Measurements from ENCODE around the gene TIRAP.

DNA sequence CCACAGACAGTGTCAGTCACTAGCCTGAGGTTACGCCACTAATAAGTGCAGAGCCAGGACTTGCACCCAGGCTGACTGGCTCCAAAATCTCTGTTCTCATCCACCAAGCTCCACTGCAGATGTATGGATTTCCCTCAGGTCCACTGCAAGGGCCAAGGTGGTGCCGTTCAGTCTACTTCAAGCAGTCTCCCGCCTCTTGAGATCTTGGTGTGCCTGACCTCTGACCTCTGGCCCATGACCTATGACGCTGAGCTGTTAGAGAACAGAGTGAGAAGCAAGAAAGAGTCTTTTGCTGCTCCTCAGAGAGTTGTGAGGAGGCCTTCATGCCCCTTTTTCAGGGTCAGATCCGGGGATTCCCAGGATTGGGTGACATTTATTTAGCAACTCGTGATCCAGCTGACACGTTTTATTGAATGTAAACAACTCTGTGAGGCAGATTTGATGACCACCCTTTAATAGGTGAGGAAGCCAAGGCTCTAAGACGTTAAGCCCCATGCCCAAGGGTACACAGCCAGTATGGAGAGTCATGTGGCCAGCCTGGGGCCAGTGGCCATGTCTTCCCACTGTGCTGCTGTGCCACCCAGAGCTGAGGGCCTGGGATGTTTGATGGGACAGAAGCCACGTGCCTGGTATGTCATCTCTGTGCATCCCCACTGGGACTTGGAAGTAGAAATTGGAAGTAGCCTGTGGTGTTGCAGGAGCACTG lies 46.2 kb downstream of the TIRAP start:
- no peak for TF ChIP-seq CTCF (IDR thresholded peaks at IDR 0.05)
- no peak for TF ChIP-seq RAD21 (IDR thresholded peaks at IDR 0.05; ENCODE audit: low read length)
- no peak for TF ChIP-seq JUND (IDR thresholded peaks at IDR 0.05)
- no peak for TF ChIP-seq FOSL2 (IDR thresholded peaks at IDR 0.05; ENCODE audit: borderline replicate concordance, low read depth)
- TF ChIP-seq FOXJ3 (CRISPR knock-in tag; IDR thresholded peaks at IDR 0.05): no peak
- TF ChIP-seq, protein P1, sequence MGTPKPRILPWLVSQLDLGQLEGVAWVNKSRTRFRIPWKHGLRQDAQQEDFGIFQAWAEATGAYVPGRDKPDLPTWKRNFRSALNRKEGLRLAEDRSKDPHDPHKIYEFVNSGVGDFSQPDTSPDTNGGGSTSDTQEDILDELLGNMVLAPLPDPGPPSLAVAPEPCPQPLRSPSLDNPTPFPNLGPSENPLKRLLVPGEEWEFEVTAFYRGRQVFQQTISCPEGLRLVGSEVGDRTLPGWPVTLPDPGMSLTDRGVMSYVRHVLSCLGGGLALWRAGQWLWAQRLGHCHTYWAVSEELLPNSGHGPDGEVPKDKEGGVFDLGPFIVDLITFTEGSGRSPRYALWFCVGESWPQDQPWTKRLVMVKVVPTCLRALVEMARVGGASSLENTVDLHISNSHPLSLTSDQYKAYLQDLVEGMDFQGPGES (IDR thresholded peaks at IDR 0.05; ENCODE audit: low read depth, low read length): no peak
- TF ChIP-seq FOXM1 (IDR thresholded peaks at IDR 0.05; ENCODE audit: low read depth): no peak
- TF ChIP-seq, protein P2, sequence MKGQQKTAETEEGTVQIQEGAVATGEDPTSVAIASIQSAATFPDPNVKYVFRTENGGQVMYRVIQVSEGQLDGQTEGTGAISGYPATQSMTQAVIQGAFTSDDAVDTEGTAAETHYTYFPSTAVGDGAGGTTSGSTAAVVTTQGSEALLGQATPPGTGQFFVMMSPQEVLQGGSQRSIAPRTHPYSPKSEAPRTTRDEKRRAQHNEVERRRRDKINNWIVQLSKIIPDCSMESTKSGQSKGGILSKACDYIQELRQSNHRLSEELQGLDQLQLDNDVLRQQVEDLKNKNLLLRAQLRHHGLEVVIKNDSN (IDR thresholded peaks at IDR 0.05; ENCODE audit: borderline replicate concordance, low read depth): no peak
- TF ChIP-seq, protein P3, sequence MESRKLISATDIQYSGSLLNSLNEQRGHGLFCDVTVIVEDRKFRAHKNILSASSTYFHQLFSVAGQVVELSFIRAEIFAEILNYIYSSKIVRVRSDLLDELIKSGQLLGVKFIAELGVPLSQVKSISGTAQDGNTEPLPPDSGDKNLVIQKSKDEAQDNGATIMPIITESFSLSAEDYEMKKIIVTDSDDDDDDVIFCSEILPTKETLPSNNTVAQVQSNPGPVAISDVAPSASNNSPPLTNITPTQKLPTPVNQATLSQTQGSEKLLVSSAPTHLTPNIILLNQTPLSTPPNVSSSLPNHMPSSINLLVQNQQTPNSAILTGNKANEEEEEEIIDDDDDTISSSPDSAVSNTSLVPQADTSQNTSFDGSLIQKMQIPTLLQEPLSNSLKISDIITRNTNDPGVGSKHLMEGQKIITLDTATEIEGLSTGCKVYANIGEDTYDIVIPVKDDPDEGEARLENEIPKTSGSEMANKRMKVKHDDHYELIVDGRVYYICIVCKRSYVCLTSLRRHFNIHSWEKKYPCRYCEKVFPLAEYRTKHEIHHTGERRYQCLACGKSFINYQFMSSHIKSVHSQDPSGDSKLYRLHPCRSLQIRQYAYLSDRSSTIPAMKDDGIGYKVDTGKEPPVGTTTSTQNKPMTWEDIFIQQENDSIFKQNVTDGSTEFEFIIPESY (IDR thresholded peaks at IDR 0.05; ENCODE audit: borderline replicate concordance, low read depth): no peak
- no peak for TF ChIP-seq REST (IDR thresholded peaks at IDR 0.05; ENCODE audit: low read depth, low read length)
- no peak for TF ChIP-seq TCF12 (IDR thresholded peaks at IDR 0.05)
- TF ChIP-seq YY1 (IDR thresholded peaks at IDR 0.05; ENCODE audit: low read depth): no peak
- no peak for TF ChIP-seq EP300 (IDR thresholded peaks at IDR 0.05; ENCODE audit: borderline replicate concordance in 1 of 2, low read depth in 1 of 2, low read length in 1 of 2)
